ENCODE measurements around the gene RPL10L. TPM values are rescaled to one million over a fixed set of nuclear protein-coding genes. Genes with fewer than 3 reads are reported as not detected.

Gene RPL10L
- total and polyA plus RNA-seq, 9 of the 15 experiments (the other 6 are each of a cell fraction or from before 2014, with no cell fraction given): not detected

- TF ChIP-seq MGA (IDR thresholded peaks at IDR 0.05): no peak
- TF ChIP-seq CTCF (IDR thresholded peaks at IDR 0.05 in 2 of 3, conservative IDR thresholded peaks at IDR 0.05 in 1 of 3; ENCODE audit: insufficient read depth in 2 of 3, low read depth in 1 of 3, low read length in 3 of 3): no peak
- TF ChIP-seq SMARCB1 (IDR thresholded peaks at IDR 0.05; ENCODE audit: insufficient read length, low read depth): no peak
- no peak for TF ChIP-seq CEBPZ (IDR thresholded peaks at IDR 0.05; ENCODE audit: borderline replicate concordance, low read depth, low read length)
- no peak for TF ChIP-seq TRIM28 (IDR thresholded peaks at IDR 0.05)
- TF ChIP-seq FOXM1 (IDR thresholded peaks at IDR 0.05; ENCODE audit: low read depth): no peak
- no peak for TF ChIP-seq FOXM1 (CRISPR knock-in tag; IDR thresholded peaks at IDR 0.05; ENCODE audit: low read depth)
- no peak for TF ChIP-seq CCNT2 (IDR thresholded peaks at IDR 0.05; ENCODE audit: borderline replicate concordance, extremely low read depth, insufficient read length, low read depth, low read length)
- TF ChIP-seq COPS2 (conservative IDR thresholded peaks at IDR 0.05): no peak
- no peak for TF ChIP-seq SMARCC2 (IDR thresholded peaks at IDR 0.05; ENCODE audit: low read depth)
Observed at GRCh38 chr14:46653031-46653755, 1.6 kb upstream of the RPL10L start (continued).

Measured in K562 (cell line).